NCI-H460 (cell line): ENCODE measurements around the gene MAN2A2. TPM values are rescaled to one million over a fixed set of nuclear protein-coding genes. Genes with fewer than 3 reads are reported as not detected.
"Not testable (repeated sequence)": the region's sequence is repeated elsewhere in the genome, so short reads cannot be mapped to it uniquely, and the experiment has no call there.

Experiments
- DNase-seq: peaks from one replicate; pipeline ENCODE4 v3.0.0-alpha.2; 2016; ENCODE audit warnings: low read depth; ENCODE audit errors: extremely low read depth
- total RNA-seq: library from RNA; depleted of rRNA; stranded (reverse); fragments of >200 nt; shearing (Covaris generic); gene quantifications from 2 replicates; pipeline ENCODE4 v1.2.3, GENCODE V29; 2014

MAN2A2 gene
- total RNA-seq, 1 experiment from 2014 or later, result 19.9 TPM

GRCh38 chr15:90882781-90883525, 20.1 kb upstream of the MAN2A2 start:
- no peak for DNase-seq

GRCh38 chr15:90883526-90883975, 19.6 kb upstream of the MAN2A2 start:
- DNase-seq, result no peak

DNA sequence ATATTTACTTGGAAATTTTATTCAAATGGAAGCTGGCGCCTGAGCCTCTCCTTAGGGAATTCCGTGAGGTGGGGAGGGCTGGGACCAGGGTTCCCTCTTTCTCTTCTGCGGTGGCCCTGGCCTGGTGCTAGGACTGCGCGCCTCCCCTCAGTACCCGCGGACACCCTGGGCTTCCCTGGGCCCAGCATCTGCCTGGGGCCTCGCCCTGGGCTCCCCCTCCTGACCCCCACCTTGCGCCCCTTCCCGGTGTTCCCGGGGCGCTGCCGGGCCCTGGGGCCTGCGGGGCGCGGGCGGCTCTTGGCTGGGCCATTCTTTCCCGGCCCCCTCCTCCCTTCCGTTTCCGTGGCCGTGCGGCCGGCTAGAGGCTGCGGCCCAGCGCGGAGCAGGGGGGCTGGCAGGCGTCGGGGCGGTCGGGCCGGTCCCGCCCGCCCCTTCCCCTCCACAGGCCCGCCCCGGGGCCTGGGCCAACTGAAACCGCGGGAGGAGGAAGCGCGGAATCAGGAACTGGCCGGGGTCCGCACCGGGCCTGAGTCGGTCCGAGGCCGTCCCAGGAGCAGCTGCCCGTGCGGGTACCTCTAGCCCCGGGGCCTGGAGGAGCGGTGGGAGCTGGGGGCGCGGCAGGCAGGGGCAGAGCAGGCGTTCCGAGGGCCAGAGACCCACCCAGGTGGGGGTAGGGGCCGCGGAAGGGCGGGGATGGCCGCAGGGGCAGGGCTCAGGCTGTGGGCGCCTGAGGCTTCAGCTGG, 19.0 kb upstream of the MAN2A2 start, which contains the start of gene FES:
Gene FES, plus strand, starts transcription at position 529 of the 743 bp plus-strand sequence. CDS start 542 bp downstream, outside the sequence.
- DNase-seq, result no peak

- no peak for DNase-seq
These were observed 18.2 kb upstream of the MAN2A2 start for GRCh38 chr15:90884719-90885431.

GRCh38 chr15:90885432-90886290, 17.4 kb upstream of the MAN2A2 start:
- DNase-seq, result peak; percentile 56

DNA sequence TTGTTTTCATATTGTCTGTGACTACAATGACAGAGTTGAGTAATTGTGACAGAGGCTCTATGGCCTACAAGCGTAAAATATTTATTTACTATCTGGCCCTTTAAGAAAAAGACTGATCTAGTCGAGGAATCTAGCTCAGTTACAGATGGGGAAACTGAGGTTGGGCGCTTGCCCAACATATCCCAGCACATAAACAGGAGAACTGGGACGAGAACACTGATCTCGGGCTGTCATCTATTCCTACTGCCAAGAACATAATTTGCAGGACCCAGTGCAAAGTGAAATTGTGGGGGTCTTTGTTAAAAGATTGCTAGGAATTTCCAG, 16.8 kb upstream of the MAN2A2 start:
- no peak for DNase-seq

DNA sequence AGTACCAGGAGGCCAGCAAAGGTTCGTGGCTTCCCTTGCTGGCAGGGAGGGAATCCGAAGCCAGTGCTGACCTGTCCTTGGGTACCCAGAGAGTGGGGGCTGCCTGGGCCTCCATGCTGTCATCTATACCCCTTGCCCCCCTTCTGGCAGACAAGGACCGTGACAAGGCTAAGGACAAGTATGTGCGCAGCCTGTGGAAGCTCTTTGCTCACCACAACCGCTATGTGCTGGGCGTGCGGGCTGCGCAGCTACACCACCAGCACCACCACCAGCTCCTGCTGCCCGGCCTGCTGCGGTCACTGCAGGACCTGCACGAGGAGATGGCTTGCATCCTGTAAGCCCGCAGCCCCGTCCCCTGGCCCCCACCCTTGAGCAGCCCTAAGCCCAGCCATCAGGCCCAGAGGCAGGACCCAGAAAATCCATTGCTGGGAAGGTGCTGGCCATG, 16.0 kb upstream of the MAN2A2 start:
- no peak for DNase-seq

DNA sequence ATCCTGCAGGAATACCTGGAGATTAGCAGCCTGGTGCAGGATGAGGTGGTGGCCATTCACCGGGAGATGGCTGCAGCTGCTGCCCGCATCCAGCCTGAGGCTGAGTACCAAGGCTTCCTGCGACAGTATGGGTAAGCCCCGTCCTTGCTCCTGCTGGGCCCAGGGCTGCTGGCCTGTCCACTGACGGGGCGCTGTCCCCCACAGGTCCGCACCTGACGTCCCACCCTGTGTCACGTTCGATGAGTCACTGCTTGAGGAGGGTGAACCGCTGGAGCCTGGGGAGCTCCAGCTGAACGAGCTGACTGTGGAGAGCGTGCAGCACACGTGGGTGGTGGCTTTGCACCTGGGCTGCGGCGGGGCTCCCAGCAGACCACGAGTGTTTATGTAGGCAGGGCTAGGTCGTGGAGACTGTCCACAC, 13.8 kb upstream of the MAN2A2 start:
- DNase-seq, result no peak

DNA sequence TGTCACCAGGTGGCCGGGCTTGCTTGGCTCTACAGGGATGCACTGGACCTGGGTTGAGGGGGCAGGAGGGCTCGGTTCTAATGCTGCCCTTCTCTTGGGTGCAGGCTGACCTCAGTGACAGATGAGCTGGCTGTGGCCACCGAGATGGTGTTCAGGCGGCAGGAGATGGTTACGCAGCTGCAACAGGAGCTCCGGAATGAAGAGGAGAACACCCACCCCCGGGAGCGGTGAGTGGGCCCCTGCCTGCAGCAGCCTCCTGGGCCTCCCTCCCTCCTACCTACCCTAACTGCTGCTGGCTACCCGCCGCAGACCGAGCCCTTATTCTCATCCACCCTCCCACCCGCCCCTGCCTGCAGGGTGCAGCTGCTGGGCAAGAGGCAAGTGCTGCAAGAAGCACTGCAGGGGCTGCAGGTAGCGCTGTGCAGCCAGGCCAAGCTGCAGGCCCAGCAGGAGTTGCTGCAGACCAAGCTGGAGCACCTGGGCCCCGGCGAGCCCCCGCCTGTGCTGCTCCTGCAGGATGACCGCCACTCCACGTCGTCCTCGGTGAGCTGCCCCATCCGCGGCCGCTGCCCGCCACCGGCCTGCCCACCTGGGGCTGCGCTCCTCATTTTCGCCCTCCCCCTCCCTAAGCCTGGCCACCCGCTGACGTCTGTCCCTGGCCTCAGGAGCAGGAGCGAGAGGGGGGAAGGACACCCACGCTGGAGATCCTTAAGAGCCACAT, 13.2 kb upstream of the MAN2A2 start:
- no peak for DNase-seq

DNA sequence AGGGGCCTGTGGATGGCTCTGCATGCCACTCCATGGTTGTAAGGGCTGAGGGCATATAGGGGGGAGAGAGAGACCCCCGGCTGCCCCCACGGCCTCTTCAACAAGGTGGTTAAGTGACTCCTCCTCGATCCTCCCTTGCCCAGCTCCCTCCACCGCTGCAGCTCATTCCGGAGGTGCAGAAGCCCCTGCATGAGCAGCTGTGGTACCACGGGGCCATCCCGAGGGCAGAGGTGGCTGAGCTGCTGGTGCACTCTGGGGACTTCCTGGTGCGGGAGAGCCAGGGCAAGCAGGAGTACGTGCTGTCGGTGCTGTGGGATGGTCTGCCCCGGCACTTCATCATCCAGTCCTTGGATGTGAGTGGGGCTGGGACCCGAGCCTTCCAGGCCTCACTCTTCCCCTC, 12.3 kb upstream of the MAN2A2 start:
- no peak for DNase-seq

- DNase-seq, result no peak
These were observed 11.7 kb upstream of the MAN2A2 start for GRCh38 chr15:90891346-90891949.

- DNase-seq, result no peak
These were observed 11.1 kb upstream of the MAN2A2 start for GRCh38 chr15:90892023-90892422.

- no peak for DNase-seq
These were observed 10.5 kb upstream of the MAN2A2 start for GRCh38 chr15:90892498-90893174.

GRCh38 chr15:90893175-90894090, 9.7 kb upstream of the MAN2A2 start:
- DNase-seq, result no peak

DNA sequence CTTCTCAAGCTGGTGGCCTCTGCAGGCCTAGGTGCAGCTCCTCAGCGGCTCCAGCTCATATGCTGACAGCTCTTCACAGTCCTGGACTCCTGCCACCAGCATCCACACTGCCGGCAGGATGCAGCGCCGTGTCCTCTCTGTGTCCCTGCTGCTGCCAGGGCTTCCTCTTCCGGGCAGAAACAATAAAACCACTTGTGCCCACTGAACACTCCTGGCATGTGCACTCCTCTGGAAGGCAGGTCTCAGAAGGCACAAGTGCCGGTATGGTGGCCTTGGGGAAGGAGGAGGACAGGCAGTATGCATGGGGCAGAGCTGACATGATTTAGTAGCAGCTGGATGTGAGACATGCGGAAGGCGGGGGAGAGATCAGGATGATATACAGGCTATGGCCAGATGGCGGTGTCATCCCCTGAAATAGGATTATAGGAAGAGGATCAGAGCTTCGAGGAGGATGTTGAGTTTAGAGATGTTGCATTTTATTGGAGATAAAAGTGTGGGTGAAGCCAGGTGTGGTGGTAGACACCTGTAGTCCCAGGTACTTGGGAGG, 7.5 kb upstream of the MAN2A2 start:
- peak; percentile 18 for DNase-seq

- DNase-seq, result not testable (repeated sequence)
These were observed 5.9 kb upstream of the MAN2A2 start for GRCh38 chr15:90897131-90897655.
